Stimulated activated CD8-positive, alpha-beta memory T cell treated with anti-CD3 and anti-CD28 coated beads, Interleukin-4, amount 100 ng/mL, for 1 hour (primary cell): Measurements from ENCODE around the gene PRKAB1.

Source experiments
- DNase-seq, 2 donors: peaks; one replicate each; pipeline ENCODE4 v3.0.0-alpha.2; 2020; ENCODE audit warnings: low read depth in 2 of 2, low spot score in 1 of 2

The PRKAB1 gene

GRCh38 chr12:119710965-119711551, 43.1 kb downstream of the PRKAB1 start:
- DNase-seq = no peak

DNA sequence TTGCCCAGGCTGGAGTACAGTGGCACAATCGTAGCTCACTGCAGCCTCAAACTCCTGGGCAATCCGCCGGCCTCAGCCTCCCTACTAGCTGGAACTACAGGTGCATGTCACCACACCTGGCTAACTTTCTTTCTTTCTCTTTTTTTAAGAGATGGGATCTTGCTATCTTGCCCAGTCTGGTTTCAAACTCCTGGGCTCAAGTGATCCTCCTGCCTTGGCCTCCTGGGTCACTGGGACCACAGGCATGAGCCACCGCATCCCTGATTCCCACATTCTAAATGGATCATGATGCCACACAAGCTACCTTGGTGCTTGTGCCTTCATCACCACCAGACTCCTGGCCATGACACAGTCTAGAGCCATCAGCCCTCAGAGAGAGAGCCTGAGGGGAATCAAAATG, 43.8 kb downstream of the PRKAB1 start:
- DNase-seq = no peak

GRCh38 chr12:119712721-119713120, 44.8 kb downstream of the PRKAB1 start:
- no peak for DNase-seq

DNA sequence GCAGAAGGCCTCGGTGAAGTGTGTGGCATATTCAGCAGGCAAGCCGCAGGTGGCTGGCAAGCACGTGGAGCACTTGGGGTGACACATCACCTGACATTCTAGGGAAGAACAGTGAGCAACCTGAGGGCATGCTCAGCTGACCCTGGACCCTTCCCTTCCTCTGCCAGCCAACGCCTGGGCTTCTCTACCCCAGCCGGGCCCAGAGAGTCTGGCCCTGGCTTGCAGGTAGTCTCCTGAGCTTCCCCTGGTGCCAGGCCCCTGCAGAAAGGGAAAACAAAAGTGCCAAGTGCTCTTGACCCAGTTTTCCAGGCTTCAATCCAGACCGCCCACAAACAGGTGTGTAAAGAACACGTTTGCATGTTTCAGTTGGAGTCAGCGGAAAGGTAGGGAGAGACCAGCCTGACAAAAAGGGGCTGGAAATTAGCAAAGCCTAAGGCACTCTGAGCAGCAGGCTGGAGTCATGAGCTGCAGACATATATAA, 45.7 kb downstream of the PRKAB1 start:
- no peak for DNase-seq

GRCh38 chr12:119714614-119715267, 46.8 kb downstream of the PRKAB1 start:
- no peak for DNase-seq

DNA sequence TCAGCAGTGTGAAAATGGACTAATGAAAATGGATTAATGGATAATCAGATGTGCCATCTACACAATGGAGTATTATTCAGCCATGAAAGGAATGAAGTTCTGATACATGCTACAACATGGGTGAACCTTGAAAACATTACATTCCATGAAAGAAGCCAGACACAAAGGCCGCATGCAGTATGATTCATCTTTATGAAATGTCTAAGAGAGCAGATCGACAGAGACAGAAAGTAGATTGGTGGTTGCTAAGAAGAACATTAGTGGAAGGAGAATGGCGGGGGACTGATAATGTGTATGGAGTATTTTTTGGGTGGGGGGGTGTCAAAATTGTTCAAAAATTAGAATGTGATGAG, 47.3 kb downstream of the PRKAB1 start:
- no peak for DNase-seq

DNA sequence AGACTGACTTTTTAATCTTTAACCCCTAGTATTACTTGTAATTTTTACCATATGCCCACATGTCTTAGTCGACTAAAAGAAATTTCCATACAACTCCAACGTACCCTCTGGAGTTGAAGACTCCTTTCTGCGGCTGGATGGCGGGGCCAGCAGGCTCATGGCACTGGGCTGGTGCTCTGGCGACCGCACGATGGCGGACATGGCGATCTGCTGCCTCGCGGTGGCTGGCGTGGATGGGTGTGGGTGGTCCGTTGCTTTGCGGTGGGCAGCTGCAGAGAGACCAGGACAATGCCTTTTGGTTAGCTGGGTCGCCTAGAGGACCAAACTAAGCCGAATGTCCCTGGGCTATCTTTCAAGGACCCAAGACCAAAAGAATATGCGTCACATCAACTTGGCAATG, 50.2 kb downstream of the PRKAB1 start:
- no peak for DNase-seq

DNA sequence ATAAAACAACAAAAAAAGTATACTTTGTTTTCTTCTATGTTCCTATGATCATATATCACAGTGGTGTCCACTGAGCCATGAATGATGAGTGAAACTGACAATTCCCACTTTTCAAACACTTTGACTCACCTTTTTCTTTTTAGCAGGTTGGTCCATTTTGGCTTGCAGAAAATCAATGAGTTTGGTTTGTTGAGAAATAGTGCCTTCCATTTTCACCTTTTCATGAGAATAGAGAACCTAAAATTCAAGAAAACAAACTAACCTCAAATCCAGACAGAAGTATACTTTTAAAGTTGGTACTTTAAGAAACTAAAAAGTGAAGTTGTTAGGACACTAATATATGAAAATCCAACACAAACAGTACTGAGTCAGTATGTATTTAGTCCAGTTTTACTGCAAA, 52.4 kb downstream of the PRKAB1 start:
- DNase-seq = no peak

GRCh38 chr12:119721306-119721705, 53.4 kb downstream of the PRKAB1 start:
- no peak for DNase-seq

GRCh38 chr12:119725523-119725922, 57.6 kb downstream of the PRKAB1 start:
- no peak for DNase-seq

GRCh38 chr12:119727600-119728443, 59.9 kb downstream of the PRKAB1 start:
- no peak for DNase-seq

GRCh38 chr12:119728444-119728745, 60.5 kb downstream of the PRKAB1 start:
- DNase-seq = no peak

DNA sequence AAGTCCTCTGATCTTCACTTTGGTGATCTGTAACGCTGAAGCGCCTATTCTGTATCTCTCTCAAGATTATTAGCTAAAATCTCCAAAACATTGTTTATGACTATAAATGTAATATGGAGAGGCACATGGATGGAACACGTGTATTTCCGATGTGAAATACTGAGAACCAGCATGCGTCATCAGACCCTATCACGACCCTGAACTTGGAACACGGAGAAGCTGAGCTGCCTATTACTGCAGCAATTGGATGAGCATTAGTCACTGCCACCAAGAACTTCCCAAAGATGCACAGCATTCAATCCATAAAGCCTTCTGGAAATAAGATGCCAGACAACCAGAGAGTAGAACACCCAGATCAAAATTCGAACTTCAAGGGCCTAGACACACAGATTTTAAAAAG, 61.9 kb downstream of the PRKAB1 start:
- no peak for DNase-seq

DNA sequence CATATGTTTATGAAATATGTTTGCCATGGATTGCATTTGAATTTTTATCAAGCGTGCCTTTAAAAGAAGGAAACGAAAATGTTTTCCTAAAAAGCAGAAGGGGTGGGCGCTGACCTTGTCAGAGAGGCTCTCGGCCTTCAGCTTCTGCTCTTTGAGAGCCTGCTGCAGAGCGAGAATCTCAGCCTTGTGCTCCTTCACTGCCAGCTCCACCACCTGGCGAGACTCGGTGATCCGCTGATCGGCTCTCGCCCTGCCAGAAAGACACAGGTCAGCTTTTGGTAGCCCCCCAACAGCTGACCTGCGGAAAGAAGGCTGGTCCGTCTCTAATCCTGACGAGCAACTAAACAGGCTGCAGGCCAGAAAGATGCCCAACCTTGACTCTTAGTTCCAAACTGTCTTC, 62.4 kb downstream of the PRKAB1 start:
- DNase-seq = no peak
